IPS-18a (cell line): ENCODE measurements around the gene EYS.

Source experiments
- H3K27ac ChIP-seq: one replicate; pipeline ENCODE4 v1.5.1; 2013; ENCODE audit warnings: low read length
- H3K27me3 ChIP-seq: one replicate; pipeline ENCODE4 v1.6.1; 2013; ENCODE audit warnings: mild to moderate bottlenecking, low read length; ENCODE audit not compliant: control insufficient read depth, insufficient read depth
- H3K36me3 ChIP-seq: one replicate; pipeline ENCODE4 v1.6.1; 2013; ENCODE audit warnings: low read depth, low read length; ENCODE audit not compliant: control insufficient read depth
- H3K4me1 ChIP-seq: one replicate; pipeline ENCODE4 v1.6.1; 2013; ENCODE audit warnings: low read depth, low read length; ENCODE audit not compliant: control insufficient read depth
- H3K4me3 ChIP-seq: one replicate; pipeline ENCODE4 v1.5.1; 2013; ENCODE audit warnings: low read length
- H3K9ac ChIP-seq: one replicate; pipeline ENCODE4 v1.6.1; 2013; ENCODE audit warnings: mild to moderate bottlenecking, low read length, moderate library complexity
- H3K9me3 ChIP-seq: one replicate; pipeline ENCODE4 v1.6.1; 2013; ENCODE audit warnings: low read depth, low read length; ENCODE audit not compliant: control insufficient read depth

Gene EYS

DNA sequence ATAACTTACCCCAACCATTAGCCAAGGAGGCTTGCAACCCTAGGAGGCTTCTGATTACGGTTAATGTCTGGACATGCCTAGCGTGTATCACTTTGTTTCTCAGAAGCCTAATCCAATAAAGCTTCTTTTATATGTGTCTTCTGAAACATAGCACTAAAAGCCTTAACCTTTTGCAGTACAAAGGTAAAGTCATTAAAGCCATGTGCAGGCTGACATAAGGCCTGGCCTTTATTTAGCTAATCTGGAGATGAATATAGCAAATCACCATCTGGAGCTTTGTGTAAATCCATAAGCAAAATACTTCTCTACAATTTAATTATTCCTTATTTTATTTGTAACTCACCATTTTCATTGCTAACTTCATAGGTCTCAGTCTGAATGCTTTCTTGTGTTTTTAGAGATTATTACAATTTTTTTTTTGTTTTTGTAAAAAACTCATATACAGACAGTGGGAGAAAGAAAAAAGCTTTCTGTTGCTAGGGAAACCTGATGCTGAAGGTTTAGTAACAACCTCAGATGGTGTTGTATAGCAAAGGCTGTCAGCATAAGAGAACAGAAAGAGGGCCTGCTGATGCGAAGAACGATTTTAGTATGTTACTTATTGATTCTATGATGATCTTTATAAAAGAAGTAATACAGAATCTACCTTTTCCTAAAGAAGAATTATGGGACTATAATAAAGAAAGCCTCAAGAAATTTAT, at the start of gene EYS:
EYS (minus strand) TSS at position 101 of the 701 bp plus-strand sequence. CDS start 211,816 bp downstream, outside the sequence.
- H3K27me3 ChIP-seq: no peaks in the 10 kb centered on the region
- H3K4me1 ChIP-seq: peaks cover 4% of the 10 kb centered on the region
- no peak within 1 kb of the TSS for H3K27ac ChIP-seq
- no peaks in the 10 kb centered on the region for H3K9me3 ChIP-seq
- no peak within 1 kb of the TSS for H3K9ac ChIP-seq
- no peak within 1 kb of the TSS for H3K4me3 ChIP-seq
- H3K36me3 ChIP-seq: no peaks in the 10 kb centered on the region

DNA sequence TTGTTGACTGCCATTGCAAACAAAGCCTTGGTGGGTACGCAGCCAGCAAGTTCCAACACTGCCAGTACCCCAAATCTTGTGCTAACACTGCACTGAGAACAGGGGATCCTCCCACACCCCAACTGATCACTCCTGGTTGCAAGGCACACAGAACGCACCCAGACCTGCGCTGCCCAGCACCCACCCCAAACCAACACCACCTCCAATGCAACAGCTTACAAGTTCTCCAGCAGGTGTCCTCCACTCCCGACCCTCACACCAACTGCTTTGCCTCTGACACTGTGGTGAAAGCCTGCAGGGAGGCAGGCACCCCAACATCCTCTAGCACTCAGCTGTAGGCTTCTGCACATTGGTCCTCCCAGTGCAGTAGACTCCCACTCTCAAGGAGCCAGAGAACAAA, 39.3 kb upstream of the EYS start:
- H3K27me3 ChIP-seq: no peaks in the 10 kb centered on the region
- no peaks in the 10 kb centered on the region for H3K4me1 ChIP-seq
- no peaks in the 10 kb centered on the region for H3K9me3 ChIP-seq
- no peak overlapping the region for H3K27ac ChIP-seq
- no peaks in the 10 kb centered on the region for H3K36me3 ChIP-seq
- H3K9ac ChIP-seq: no peak overlapping the region
- no peak overlapping the region for H3K4me3 ChIP-seq

DNA sequence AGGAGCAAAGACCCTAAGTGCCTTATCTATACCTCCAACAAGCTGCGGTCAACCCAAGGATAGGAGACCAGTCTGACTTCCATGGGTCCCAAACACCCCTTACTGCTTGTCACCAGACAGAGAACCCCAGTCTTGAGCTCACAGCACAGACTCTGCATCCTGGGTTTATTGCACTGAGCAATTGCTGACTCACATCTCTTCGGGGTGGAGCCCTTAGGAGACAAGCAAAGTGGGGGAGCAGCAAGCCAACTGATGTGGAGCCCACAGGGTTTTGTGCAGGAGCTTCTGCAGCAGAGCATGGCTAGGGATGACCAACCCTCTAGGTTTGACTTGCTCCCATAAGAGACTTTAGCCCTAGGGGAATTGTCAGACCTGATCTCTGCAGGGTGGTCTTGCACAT, 38.6 kb upstream of the EYS start:
- Histone ChIP-seq H3K9me3 (no peaks in the 10 kb centered on the region), H3K36me3 (no peaks in the 10 kb centered on the region), H3K27me3 (no peaks in the 10 kb centered on the region), H3K4me1 (no peaks in the 10 kb centered on the region), H3K4me3 (no peak overlapping the region), H3K27ac (no peak overlapping the region), H3K9ac (no peak overlapping the region)

DNA sequence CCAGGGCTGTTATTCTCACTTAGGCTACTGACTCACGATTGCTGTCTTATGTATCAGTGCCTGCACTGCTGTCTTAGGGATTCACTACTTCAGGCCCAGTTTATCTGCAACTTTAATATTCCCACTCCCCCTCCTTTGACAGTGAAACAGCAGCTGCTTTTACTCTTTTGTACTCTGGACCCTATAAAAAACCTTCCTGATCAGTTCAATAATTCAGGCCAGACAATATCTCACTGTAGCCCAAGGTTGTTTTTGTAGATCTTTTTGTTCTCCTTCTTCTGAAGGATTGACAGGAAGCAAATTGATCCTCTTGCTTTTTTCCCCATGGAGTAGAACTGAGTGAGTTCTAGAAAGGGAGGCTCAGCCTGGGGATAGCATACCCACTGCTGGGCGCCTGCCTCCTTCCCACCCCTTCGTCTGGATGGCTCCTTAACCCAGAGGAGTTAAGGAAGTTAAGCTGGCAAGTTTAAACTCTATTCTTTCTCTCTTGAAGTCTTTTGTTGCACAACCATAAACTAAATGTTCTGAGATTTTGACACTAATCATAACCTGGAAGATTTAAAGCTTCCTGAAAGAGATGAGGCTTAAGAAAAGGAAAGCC, 22.0 kb upstream of the EYS start:
- Histone ChIP-seq H3K27me3 (no peaks in the 10 kb centered on the region), H3K4me1 (no peaks in the 10 kb centered on the region), H3K36me3 (no peaks in the 10 kb centered on the region), H3K9me3 (no peaks in the 10 kb centered on the region), H3K27ac (no peak overlapping the region), H3K9ac (no peak overlapping the region), H3K4me3 (no peak overlapping the region)

DNA sequence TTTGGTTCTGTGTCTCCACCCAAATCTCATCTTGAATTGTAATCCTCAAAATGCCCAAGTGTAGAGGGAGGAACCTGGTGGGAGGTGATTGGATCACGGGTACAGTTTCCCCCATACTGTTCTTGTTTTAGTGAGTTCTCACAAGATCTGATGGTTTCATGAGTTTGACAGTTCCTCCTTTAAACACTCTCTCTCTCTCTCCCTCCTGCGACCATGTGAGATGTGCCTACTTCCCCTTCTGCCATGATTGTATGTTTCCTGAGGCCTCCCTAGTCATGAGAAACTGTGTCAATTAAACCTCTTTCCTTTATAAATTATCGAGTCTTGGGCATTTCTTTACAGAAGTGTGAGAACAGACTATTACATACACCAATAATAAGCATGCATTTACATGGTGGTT, 12.1 kb upstream of the EYS start:
- Histone ChIP-seq H3K4me3 (no peak overlapping the region), H3K27me3 (no peaks in the 10 kb centered on the region), H3K4me1 (no peaks in the 10 kb centered on the region), H3K9ac (no peak overlapping the region), H3K27ac (no peak overlapping the region), H3K36me3 (no peaks in the 10 kb centered on the region), H3K9me3 (no peaks in the 10 kb centered on the region)

DNA sequence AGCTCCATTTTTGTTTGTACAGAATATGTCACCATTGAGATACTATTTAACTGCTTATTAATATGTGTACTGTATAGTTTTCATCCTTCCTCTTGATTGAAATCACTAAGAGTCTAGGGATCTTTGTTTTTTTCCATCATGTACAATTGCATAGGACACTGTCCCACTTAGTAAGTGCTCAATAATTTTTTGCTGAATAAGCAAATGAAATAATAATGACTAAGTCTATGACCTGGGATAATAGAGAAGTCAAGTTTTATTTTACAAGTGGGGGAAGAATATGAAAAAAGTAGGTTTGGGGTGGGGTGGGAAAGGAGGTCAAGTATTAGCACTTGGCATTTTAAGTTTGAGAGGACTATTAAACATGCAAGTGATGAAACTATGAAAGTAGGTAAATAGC, 4.5 kb upstream of the EYS start:
- Histone ChIP-seq H3K4me3 (no peak overlapping the region), H3K27me3 (no peaks in the 10 kb centered on the region), H3K4me1 (peaks cover 2% of the 10 kb centered on the region), H3K27ac (no peak overlapping the region), H3K36me3 (no peaks in the 10 kb centered on the region), H3K9me3 (no peaks in the 10 kb centered on the region), H3K9ac (no peak overlapping the region)

DNA sequence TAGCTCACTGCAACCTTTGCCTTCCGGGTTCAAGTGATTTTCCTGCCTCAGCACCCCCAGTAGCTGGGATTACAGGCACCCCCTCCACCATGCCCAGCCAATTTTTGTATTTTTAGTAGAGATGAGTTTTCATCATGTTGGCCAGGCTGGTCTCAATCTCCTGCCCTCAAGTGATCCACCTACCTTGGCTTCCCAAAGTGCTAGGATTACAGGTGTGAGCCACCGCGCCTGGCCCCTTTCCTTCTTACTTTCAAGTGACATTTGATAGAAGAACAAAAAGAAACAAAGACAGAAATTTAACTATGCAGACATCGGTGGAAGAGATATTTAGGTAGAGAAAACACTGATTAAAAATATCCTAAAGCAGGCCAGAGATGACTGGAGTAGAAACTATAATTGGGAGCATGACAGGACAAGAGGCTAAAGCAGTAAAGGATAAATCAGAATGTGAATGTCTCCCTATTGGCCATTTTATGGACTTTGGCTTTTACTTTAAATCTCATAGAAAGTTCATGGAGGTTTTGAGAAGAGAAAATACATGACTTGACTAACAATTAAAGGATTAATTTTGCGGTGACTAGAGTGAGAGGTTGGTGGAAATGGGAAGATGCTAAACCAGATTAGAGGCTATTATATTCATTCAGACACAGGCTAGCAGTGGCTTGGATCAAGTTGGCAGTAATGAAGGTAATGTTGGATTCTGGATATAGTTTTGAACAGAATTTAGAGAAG, 2.2 kb upstream of the EYS start:
- Histone ChIP-seq H3K36me3 (no peaks in the 10 kb centered on the region), H3K27me3 (no peaks in the 10 kb centered on the region), H3K4me1 (peaks cover 4% of the 10 kb centered on the region), H3K9me3 (no peaks in the 10 kb centered on the region), H3K9ac (no peak overlapping the region), H3K27ac (no peak overlapping the region), H3K4me3 (no peak overlapping the region)

DNA sequence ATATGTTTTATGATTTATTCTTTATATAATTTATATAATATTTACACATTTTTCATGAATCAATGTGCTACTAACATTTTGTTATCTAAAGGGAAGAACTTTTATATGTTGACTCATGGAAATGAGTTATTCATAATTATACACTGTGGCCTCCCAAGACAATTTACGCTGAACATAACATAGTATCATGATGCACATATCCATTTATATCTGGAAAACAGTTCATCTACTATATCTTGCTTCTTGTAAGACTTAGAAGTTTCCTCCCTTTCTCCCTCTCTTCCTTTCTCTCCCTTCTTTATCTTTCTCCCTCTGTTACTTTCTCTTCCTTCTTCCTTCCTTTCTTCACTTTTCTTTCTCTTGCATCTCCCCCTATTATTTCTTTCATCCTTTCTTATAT, 1.1 kb upstream of the EYS start:
- no peak overlapping the region for H3K27ac ChIP-seq
- peaks cover 4% of the 10 kb centered on the region for H3K4me1 ChIP-seq
- no peak overlapping the region for H3K9ac ChIP-seq

DNA sequence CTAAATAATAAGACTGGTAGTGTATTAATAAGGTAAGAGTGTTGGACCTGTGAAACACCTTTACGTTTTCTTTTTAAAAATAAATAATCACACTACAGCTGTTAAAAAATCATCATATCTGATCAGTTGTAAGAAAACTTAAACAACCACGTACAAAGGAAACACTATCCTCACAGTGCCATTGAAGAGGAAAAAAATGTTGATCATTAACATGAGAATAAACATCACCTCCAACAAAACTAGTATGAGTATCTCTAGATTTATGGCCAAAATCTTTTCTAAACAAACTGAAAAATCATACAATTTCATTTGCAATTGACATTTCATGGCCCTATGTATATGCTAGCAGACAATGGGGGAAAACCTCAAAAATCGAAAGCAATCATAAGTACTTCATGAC, 590 bp downstream of the EYS start:
- peaks cover 4% of the 10 kb centered on the region for H3K4me1 ChIP-seq
- H3K36me3 ChIP-seq: no peaks in the 10 kb centered on the region
- H3K4me3 ChIP-seq: no peak overlapping the region
- no peak overlapping the region for H3K27ac ChIP-seq
- no peaks in the 10 kb centered on the region for H3K9me3 ChIP-seq
- H3K27me3 ChIP-seq: no peaks in the 10 kb centered on the region
- no peak overlapping the region for H3K9ac ChIP-seq

More for the DNA sequence above, 1.1 kb upstream of the EYS start:
- H3K4me3 ChIP-seq: no peak overlapping the region
- H3K36me3 ChIP-seq: no peaks in the 10 kb centered on the region
- H3K9me3 ChIP-seq: no peaks in the 10 kb centered on the region
- no peaks in the 10 kb centered on the region for H3K27me3 ChIP-seq

DNA sequence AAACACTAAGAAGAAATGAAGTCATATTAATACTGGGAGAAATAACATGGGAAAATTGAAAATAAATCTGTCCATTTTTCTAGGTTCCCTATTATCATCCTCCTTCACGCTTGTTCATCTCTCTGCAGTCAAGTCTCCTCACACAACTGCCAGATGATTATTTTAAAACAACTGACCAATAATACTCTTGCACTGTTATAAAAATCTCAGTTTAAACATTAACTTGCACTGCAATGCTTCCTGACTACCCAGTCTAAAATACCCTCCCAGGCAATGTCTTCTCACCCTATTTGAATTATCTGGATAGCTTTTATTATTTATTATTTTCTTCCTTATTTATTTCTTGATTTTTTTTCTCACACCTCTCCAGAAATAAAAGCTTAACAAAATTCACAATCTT, 5.7 kb downstream of the EYS start:
- H3K4me1 ChIP-seq: no peaks in the 10 kb centered on the region
- no peak overlapping the region for H3K27ac ChIP-seq
- no peaks in the 10 kb centered on the region for H3K27me3 ChIP-seq

DNA sequence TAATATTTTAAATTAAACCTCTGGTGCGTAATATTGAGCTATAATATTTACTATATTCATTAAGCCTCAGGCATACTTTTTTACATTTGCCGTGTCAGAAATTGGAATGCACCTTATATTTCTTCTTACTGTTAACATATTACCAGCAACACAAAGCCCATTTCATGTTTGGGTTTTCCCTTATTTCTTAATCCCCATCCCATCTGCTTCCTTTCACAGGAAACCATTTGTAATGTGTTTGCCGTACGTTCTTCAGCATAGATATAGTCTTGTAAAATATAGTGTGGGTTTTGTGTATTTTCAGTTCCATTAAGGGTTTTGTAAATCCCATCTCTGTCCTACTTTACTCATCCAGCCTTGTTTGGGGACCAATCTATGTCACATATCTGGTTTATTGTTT, 6.5 kb downstream of the EYS start:
- H3K4me1 ChIP-seq: no peaks in the 10 kb centered on the region
- no peaks in the 10 kb centered on the region for H3K27me3 ChIP-seq

More for the DNA sequence above, 5.7 kb downstream of the EYS start:
- Histone ChIP-seq H3K36me3 (no peaks in the 10 kb centered on the region), H3K4me3 (no peak overlapping the region), H3K9me3 (no peaks in the 10 kb centered on the region), H3K9ac (no peak overlapping the region)

More for the DNA sequence above, 6.5 kb downstream of the EYS start:
- H3K9me3 ChIP-seq: no peaks in the 10 kb centered on the region
- no peak overlapping the region for H3K27ac ChIP-seq
- no peaks in the 10 kb centered on the region for H3K36me3 ChIP-seq
- H3K9ac ChIP-seq: no peak overlapping the region
- H3K4me3 ChIP-seq: no peak overlapping the region
